Stomach smooth muscle (tissue), 2 donors: ENCODE data around the gene ZDHHC6.
"Not testable (repeated sequence)": the region's sequence is repeated elsewhere in the genome, so short reads cannot be mapped to it uniquely, and the experiment has no call there.

ENCODE experiments used
- H3K27ac ChIP-seq: one replicate; pipeline ENCODE4 v1.7.0; 2013; ENCODE audit warnings: mild to moderate bottlenecking, low read length, inconsistent platforms
- H3K27me3 ChIP-seq, 2 donors: one replicate each; pipeline ENCODE4 v1.7.0; 2013; ENCODE audit warnings: low read length in 2 of 2; ENCODE audit not compliant: insufficient read depth in 2 of 2, control insufficient read depth in 1 of 2
- H3K36me3 ChIP-seq, 2 donors: one replicate each; pipeline ENCODE4 v1.7.0; 2013; ENCODE audit warnings: low read length in 2 of 2; ENCODE audit not compliant: control insufficient read depth in 2 of 2, insufficient read depth in 2 of 2
- H3K4me1 ChIP-seq: one replicate; pipeline ENCODE4 v1.7.0; 2013; ENCODE audit warnings: low read length; ENCODE audit not compliant: control insufficient read depth, insufficient read depth
- H3K4me3 ChIP-seq, 2 donors: one replicate each; pipeline ENCODE4 v1.7.0; 2013; ENCODE audit warnings: low read length in 2 of 2
- H3K9ac ChIP-seq, 2 donors: one replicate each; pipeline ENCODE4 v1.7.0; 2013; ENCODE audit warnings: low read length in 2 of 2, mild to moderate bottlenecking in 1 of 2
- H3K9me3 ChIP-seq, 2 donors: one replicate each; pipeline ENCODE4 v1.7.0; 2013; ENCODE audit warnings: low read length in 2 of 2; ENCODE audit not compliant: control insufficient read depth in 2 of 2
- donor health status: healthy.
- donor health status: Pancreatic carcinoma.

ZDHHC6 gene

GRCh38 chr10:112390125-112390703, 56.5 kb downstream of the ZDHHC6 start:
- Histone ChIP-seq H3K4me3 (no peak overlapping the region), H3K4me1 (no peaks in the 10 kb centered on the region), H3K9ac (no peak overlapping the region), H3K36me3 (no peaks in the 10 kb centered on the region), H3K27me3 (no peaks in the 10 kb centered on the region), H3K9me3 (no peaks in the 10 kb centered on the region), H3K27ac (no peak overlapping the region)

- Histone ChIP-seq H3K36me3 (no peaks in the 10 kb centered on the region), H3K4me3 (no peak overlapping the region), H3K27ac (no peak overlapping the region), H3K4me1 (no peaks in the 10 kb centered on the region), H3K9me3 (no peaks in the 10 kb centered on the region), H3K9ac (no peak overlapping the region), H3K27me3 (no peaks in the 10 kb centered on the region)
These were observed 57.4 kb downstream of the ZDHHC6 start for GRCh38 chr10:112389271-112389822.

GRCh38 chr10:112388548-112388947, 58.2 kb downstream of the ZDHHC6 start:
- Histone ChIP-seq H3K9me3 (no peaks in the 10 kb centered on the region), H3K4me3 (no peak overlapping the region), H3K36me3 (no peaks in the 10 kb centered on the region), H3K9ac (no peak overlapping the region), H3K27me3 (no peaks in the 10 kb centered on the region), H3K27ac (no peak overlapping the region), H3K4me1 (no peaks in the 10 kb centered on the region)

GRCh38 chr10:112388056-112388455, 58.7 kb downstream of the ZDHHC6 start:
- H3K9me3 ChIP-seq, H3K27me3 ChIP-seq, H3K36me3 ChIP-seq, H3K9ac ChIP-seq, H3K27ac ChIP-seq, H3K4me3 ChIP-seq, H3K4me1 ChIP-seq: not testable (repeated sequence)

GRCh38 chr10:112385201-112385600, 61.5 kb downstream of the ZDHHC6 start:
- no peak overlapping the region for H3K27ac ChIP-seq
- H3K27me3 ChIP-seq: no peaks in the 10 kb centered on the region
- no peaks in the 10 kb centered on the region for H3K9me3 ChIP-seq
- H3K36me3 ChIP-seq: no peaks in the 10 kb centered on the region
- no peak overlapping the region for H3K4me3 ChIP-seq
- H3K9ac ChIP-seq: no peak overlapping the region
- H3K4me1 ChIP-seq: no peaks in the 10 kb centered on the region

GRCh38 chr10:112384141-112384540, 62.6 kb downstream of the ZDHHC6 start:
- Histone ChIP-seq H3K4me3 (no peak overlapping the region), H3K4me1 (no peaks in the 10 kb centered on the region), H3K9ac (no peak overlapping the region), H3K36me3 (no peaks in the 10 kb centered on the region), H3K27ac (no peak overlapping the region), H3K27me3 (no peaks in the 10 kb centered on the region), H3K9me3 (no peaks in the 10 kb centered on the region)

GRCh38 chr10:112383325-112383724, 63.4 kb downstream of the ZDHHC6 start:
- no peaks in the 10 kb centered on the region for H3K4me1 ChIP-seq
- no peak overlapping the region for H3K4me3 ChIP-seq
- H3K36me3 ChIP-seq: no peaks in the 10 kb centered on the region
- no peak overlapping the region for H3K27ac ChIP-seq
- no peaks in the 10 kb centered on the region for H3K9me3 ChIP-seq
- no peaks in the 10 kb centered on the region for H3K27me3 ChIP-seq
- no peak overlapping the region for H3K9ac ChIP-seq

GRCh38 chr10:112382515-112383235, 64.0 kb downstream of the ZDHHC6 start:
- H3K27me3 ChIP-seq: no peaks in the 10 kb centered on the region
- no peaks in the 10 kb centered on the region for H3K4me1 ChIP-seq
- no peak overlapping the region for H3K27ac ChIP-seq
- H3K4me3 ChIP-seq: no peak overlapping the region
- no peaks in the 10 kb centered on the region for H3K9me3 ChIP-seq
- H3K9ac ChIP-seq: no peak overlapping the region
- no peaks in the 10 kb centered on the region for H3K36me3 ChIP-seq
